ENCODE results near the gene RSRC2.

The RSRC2 gene

GRCh38 chr12:122519418-122519817 lies 7.3 kb downstream of the RSRC2 start:
- Histone ChIP-seq H3K27ac (replicated peaks; ENCODE audit: low read length) (no peak overlapping the region), H3K4me1 (ENCODE audit: control insufficient read depth in 2 of 2, insufficient read depth in 1 of 2, low read depth in 1 of 2, low read length in 2 of 2) (peaks cover 3 to 11% of the 10 kb centered on the region in 2 donors), H3K4me3 (ENCODE audit: low read length in 2 of 2) (no peak overlapping the region), H2BK12ac (ENCODE audit: low read length) (no peak overlapping the region), H3K23ac (ENCODE audit: low read depth, low read length, poor library complexity) (no peak overlapping the region), H2BK120ac (ENCODE audit: low read depth, low read length) (no peak overlapping the region), H4K8ac (ENCODE audit: low read depth, low read length) (no peak overlapping the region), H3K14ac (ENCODE audit: low read length) (no peak overlapping the region), H3K4me2 (ENCODE audit: insufficient read depth, low read length, poor library complexity, severe bottlenecking) (no peak overlapping the region), H3K79me1 (ENCODE audit: low read depth, low read length) (peaks cover 5% of the 10 kb centered on the region), H3K36me3 (replicated peaks in 1 of 2; ENCODE audit: control insufficient read depth in 2 of 2, insufficient read depth in 2 of 2, low read length in 2 of 2) (peaks cover 33 to 99% of the 10 kb centered on the region in 2 donors), H2BK15ac (ENCODE audit: low read length) (no peak overlapping the region), H4K91ac (ENCODE audit: low read depth, low read length, poor library complexity) (no peak overlapping the region), H2AFZ (ENCODE audit: low read length) (no peak overlapping the region), H3K27me3 (ENCODE audit: control insufficient read depth in 3 of 3, insufficient read depth in 3 of 3, low read depth in 1 of 3, low read length in 3 of 3) (no peaks in the 10 kb centered on the region), H3K18ac (ENCODE audit: low read length) (no peak overlapping the region), H3K9me3 (replicated peaks in 1 of 2; ENCODE audit: control insufficient read depth in 2 of 2, insufficient read depth in 1 of 2, low read depth in 1 of 2, low read length in 2 of 2) (no peaks in the 10 kb centered on the region), H2BK5ac (ENCODE audit: low read length) (no peak overlapping the region), H3K4ac (ENCODE audit: low read length) (no peak overlapping the region), H3K9ac (ENCODE audit: low read depth, low read length, poor library complexity) (no peak overlapping the region), H2AK5ac (ENCODE audit: low read depth, low read length) (no peak overlapping the region)
- DNase-seq (ENCODE audit: low spot score): no peak
- no CpG with 5 or more reads among the region's 1 CpG for WGBS, 2 donors (ENCODE audit: extremely low coverage in 2 of 2, insufficient read length in 2 of 2, insufficient replicate concordance in 1 of 2)

- H4K91ac ChIP-seq (ENCODE audit: low read depth, low read length, poor library complexity): no peak overlapping the region
- peaks cover 33 to 99% of the 10 kb centered on the region in 2 donors for H3K36me3 ChIP-seq (replicated peaks in 1 of 2; ENCODE audit: control insufficient read depth in 2 of 2, insufficient read depth in 2 of 2, low read length in 2 of 2)
- H3K27ac ChIP-seq (replicated peaks; ENCODE audit: low read length): no peak overlapping the region
- no peak overlapping the region for H2AK5ac ChIP-seq (ENCODE audit: low read depth, low read length)
- H4K8ac ChIP-seq (ENCODE audit: low read depth, low read length): no peak overlapping the region
- H3K14ac ChIP-seq (ENCODE audit: low read length): no peak overlapping the region
- H2BK12ac ChIP-seq (ENCODE audit: low read length): no peak overlapping the region
- DNase-seq (ENCODE audit: low spot score): no peak
- H2BK15ac ChIP-seq (ENCODE audit: low read length): no peak overlapping the region
- peaks cover 3 to 6% of the 10 kb centered on the region in 2 donors for H3K4me1 ChIP-seq (ENCODE audit: control insufficient read depth in 2 of 2, insufficient read depth in 1 of 2, low read depth in 1 of 2, low read length in 2 of 2)
- H3K27me3 ChIP-seq (ENCODE audit: control insufficient read depth in 3 of 3, insufficient read depth in 3 of 3, low read depth in 1 of 3, low read length in 3 of 3): no peaks in the 10 kb centered on the region
- no peak overlapping the region for H3K23ac ChIP-seq (ENCODE audit: low read depth, low read length, poor library complexity)
- H2AFZ ChIP-seq (ENCODE audit: low read length): no peak overlapping the region
- H2BK5ac ChIP-seq (ENCODE audit: low read length): no peak overlapping the region
- no CpG with 5 or more reads among the region's 1 CpG for WGBS, 2 donors (ENCODE audit: extremely low coverage in 2 of 2, insufficient read length in 2 of 2, insufficient replicate concordance in 1 of 2)
- H3K9me3 ChIP-seq (replicated peaks in 1 of 2; ENCODE audit: control insufficient read depth in 2 of 2, insufficient read depth in 1 of 2, low read depth in 1 of 2, low read length in 2 of 2): no peaks in the 10 kb centered on the region
- H2BK120ac ChIP-seq (ENCODE audit: low read depth, low read length): no peak overlapping the region
- H3K4me2 ChIP-seq (ENCODE audit: insufficient read depth, low read length, poor library complexity, severe bottlenecking): no peak overlapping the region
- peaks cover 5% of the 10 kb centered on the region for H3K79me1 ChIP-seq (ENCODE audit: low read depth, low read length)
- no peak overlapping the region for H3K4me3 ChIP-seq (ENCODE audit: low read length in 2 of 2)
- H3K4ac ChIP-seq (ENCODE audit: low read length): no peak overlapping the region
- H3K18ac ChIP-seq (ENCODE audit: low read length): no peak overlapping the region
- H3K9ac ChIP-seq (ENCODE audit: low read depth, low read length, poor library complexity): no peak overlapping the region
Observed at GRCh38 chr12:122518908-122519307, 7.8 kb downstream of the RSRC2 start.

- Histone ChIP-seq H3K27ac (replicated peaks; ENCODE audit: low read length) (no peak overlapping the region), H3K23ac (ENCODE audit: low read depth, low read length, poor library complexity) (no peak overlapping the region), H3K4me2 (ENCODE audit: insufficient read depth, low read length, poor library complexity, severe bottlenecking) (no peak overlapping the region), H2AFZ (ENCODE audit: low read length) (no peak overlapping the region), H3K4ac (ENCODE audit: low read length) (no peak overlapping the region), H2BK5ac (ENCODE audit: low read length) (no peak overlapping the region), H3K14ac (ENCODE audit: low read length) (no peak overlapping the region), H3K18ac (ENCODE audit: low read length) (no peak overlapping the region), H2BK120ac (ENCODE audit: low read depth, low read length) (no peak overlapping the region), H4K91ac (ENCODE audit: low read depth, low read length, poor library complexity) (no peak overlapping the region), H4K8ac (ENCODE audit: low read depth, low read length) (no peak overlapping the region), H3K27me3 (ENCODE audit: control insufficient read depth in 3 of 3, insufficient read depth in 3 of 3, low read depth in 1 of 3, low read length in 3 of 3) (no peaks in the 10 kb centered on the region), H3K4me1 (ENCODE audit: control insufficient read depth in 2 of 2, insufficient read depth in 1 of 2, low read depth in 1 of 2, low read length in 2 of 2) (no peaks in the 10 kb centered on the region), H3K79me1 (ENCODE audit: low read depth, low read length) (peaks cover 5% of the 10 kb centered on the region), H2BK12ac (ENCODE audit: low read length) (no peak overlapping the region), H3K4me3 (ENCODE audit: low read length in 2 of 2) (no peak overlapping the region), H3K9me3 (replicated peaks in 1 of 2; ENCODE audit: control insufficient read depth in 2 of 2, insufficient read depth in 1 of 2, low read depth in 1 of 2, low read length in 2 of 2) (no peaks in the 10 kb centered on the region), H2BK15ac (ENCODE audit: low read length) (no peak overlapping the region), H2AK5ac (ENCODE audit: low read depth, low read length) (no peak overlapping the region), H3K36me3 (replicated peaks in 1 of 2; ENCODE audit: control insufficient read depth in 2 of 2, insufficient read depth in 2 of 2, low read length in 2 of 2) (peaks cover 37 to 99% of the 10 kb centered on the region in 2 donors), H3K9ac (ENCODE audit: low read depth, low read length, poor library complexity) (no peak overlapping the region)
- no CpG with 5 or more reads among the region's 5 CpGs for WGBS, 2 donors (ENCODE audit: extremely low coverage in 2 of 2, insufficient read length in 2 of 2, insufficient replicate concordance in 1 of 2)
- no peak for DNase-seq (ENCODE audit: low spot score)
Observed at GRCh38 chr12:122517877-122518276, 8.9 kb downstream of the RSRC2 start.

GRCh38 chr12:122516544-122517361 lies 10.0 kb downstream of the RSRC2 start:
- Histone ChIP-seq H3K14ac (ENCODE audit: low read length) (no peak overlapping the region), H3K4me3 (ENCODE audit: low read length in 2 of 2) (no peak overlapping the region), H4K8ac (ENCODE audit: low read depth, low read length) (no peak overlapping the region), H3K23ac (ENCODE audit: low read depth, low read length, poor library complexity) (no peak overlapping the region), H2BK5ac (ENCODE audit: low read length) (no peak overlapping the region), H2BK12ac (ENCODE audit: low read length) (no peak overlapping the region), H3K4me2 (ENCODE audit: insufficient read depth, low read length, poor library complexity, severe bottlenecking) (no peak overlapping the region), H2BK15ac (ENCODE audit: low read length) (no peak overlapping the region), H3K27me3 (ENCODE audit: control insufficient read depth in 3 of 3, insufficient read depth in 3 of 3, low read depth in 1 of 3, low read length in 3 of 3) (no peaks in the 10 kb centered on the region), H2AFZ (ENCODE audit: low read length) (no peak overlapping the region), H3K79me1 (ENCODE audit: low read depth, low read length) (peaks cover 5% of the 10 kb centered on the region), H3K4ac (ENCODE audit: low read length) (no peak overlapping the region), H3K18ac (ENCODE audit: low read length) (no peak overlapping the region), H3K9ac (ENCODE audit: low read depth, low read length, poor library complexity) (no peak overlapping the region), H3K4me1 (ENCODE audit: control insufficient read depth in 2 of 2, insufficient read depth in 1 of 2, low read depth in 1 of 2, low read length in 2 of 2) (no peaks in the 10 kb centered on the region), H3K36me3 (replicated peaks in 1 of 2; ENCODE audit: control insufficient read depth in 2 of 2, insufficient read depth in 2 of 2, low read length in 2 of 2) (peaks cover 42 to 99% of the 10 kb centered on the region in 2 donors), H3K27ac (replicated peaks; ENCODE audit: low read length) (no peak overlapping the region), H4K91ac (ENCODE audit: low read depth, low read length, poor library complexity) (no peak overlapping the region), H3K9me3 (replicated peaks in 1 of 2; ENCODE audit: control insufficient read depth in 2 of 2, insufficient read depth in 1 of 2, low read depth in 1 of 2, low read length in 2 of 2) (no peaks in the 10 kb centered on the region), H2AK5ac (ENCODE audit: low read depth, low read length) (no peak overlapping the region), H2BK120ac (ENCODE audit: low read depth, low read length) (no peak overlapping the region)
- no CpG with 5 or more reads among the region's 13 CpGs for WGBS, 2 donors (ENCODE audit: extremely low coverage in 2 of 2, insufficient read length in 2 of 2, insufficient replicate concordance in 1 of 2)
- no peak for DNase-seq (ENCODE audit: low spot score)
